ENCODE measurements around the gene DNAJB8.

The DNAJB8 gene

DNA sequence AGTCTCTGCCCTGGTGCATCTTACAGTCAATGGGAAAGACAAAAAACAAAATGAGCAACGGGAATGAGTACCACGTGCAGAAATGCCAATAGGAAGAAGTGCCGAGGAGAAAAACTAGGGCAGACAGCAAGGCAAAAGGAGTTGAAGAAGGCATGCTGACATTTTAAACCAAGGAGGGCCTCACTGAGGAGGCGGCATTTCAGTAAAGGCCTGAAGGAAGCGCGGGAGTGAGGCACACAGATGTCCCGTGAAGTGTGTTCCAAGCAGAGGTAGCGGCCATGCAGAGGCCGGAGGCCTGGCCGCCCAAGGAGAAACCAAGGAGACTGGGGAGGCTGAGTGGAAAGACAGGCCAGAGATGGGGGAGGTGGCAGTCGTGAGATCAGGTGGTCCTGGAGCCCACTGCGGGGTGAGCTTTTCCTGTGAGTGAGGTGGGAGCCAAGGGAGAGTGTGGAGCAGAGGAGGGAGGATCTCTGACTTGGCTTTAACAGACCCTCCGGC lies 34.8 kb downstream of the DNAJB8 start:
- Histone ChIP-seq H3K27me3 (ENCODE audit: insufficient read depth, poor library complexity, severe bottlenecking) (peaks cover 12% of the 10 kb centered on the region), H3K36me3 (ENCODE audit: low read depth) (no peaks in the 10 kb centered on the region), H3K4me3 (ENCODE audit: severe bottlenecking) (no peak overlapping the region), H3K9me3 (ENCODE audit: severe bottlenecking) (no peaks in the 10 kb centered on the region), H3K27ac (ENCODE audit: poor library complexity, severe bottlenecking) (no peak overlapping the region), H3K4me1 (ENCODE audit: insufficient read depth, poor library complexity, severe bottlenecking) (peaks cover 9% of the 10 kb centered on the region)
- DNase-seq (ENCODE audit: low spot score) (no peak), ATAC-seq (ENCODE audit: low read depth) (no peak)
- TF ChIP-seq, protein P1, sequence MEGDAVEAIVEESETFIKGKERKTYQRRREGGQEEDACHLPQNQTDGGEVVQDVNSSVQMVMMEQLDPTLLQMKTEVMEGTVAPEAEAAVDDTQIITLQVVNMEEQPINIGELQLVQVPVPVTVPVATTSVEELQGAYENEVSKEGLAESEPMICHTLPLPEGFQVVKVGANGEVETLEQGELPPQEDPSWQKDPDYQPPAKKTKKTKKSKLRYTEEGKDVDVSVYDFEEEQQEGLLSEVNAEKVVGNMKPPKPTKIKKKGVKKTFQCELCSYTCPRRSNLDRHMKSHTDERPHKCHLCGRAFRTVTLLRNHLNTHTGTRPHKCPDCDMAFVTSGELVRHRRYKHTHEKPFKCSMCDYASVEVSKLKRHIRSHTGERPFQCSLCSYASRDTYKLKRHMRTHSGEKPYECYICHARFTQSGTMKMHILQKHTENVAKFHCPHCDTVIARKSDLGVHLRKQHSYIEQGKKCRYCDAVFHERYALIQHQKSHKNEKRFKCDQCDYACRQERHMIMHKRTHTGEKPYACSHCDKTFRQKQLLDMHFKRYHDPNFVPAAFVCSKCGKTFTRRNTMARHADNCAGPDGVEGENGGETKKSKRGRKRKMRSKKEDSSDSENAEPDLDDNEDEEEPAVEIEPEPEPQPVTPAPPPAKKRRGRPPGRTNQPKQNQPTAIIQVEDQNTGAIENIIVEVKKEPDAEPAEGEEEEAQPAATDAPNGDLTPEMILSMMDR (IDR thresholded peaks at IDR 0.05; ENCODE audit: poor library complexity, severe bottlenecking) = no peak

DNA sequence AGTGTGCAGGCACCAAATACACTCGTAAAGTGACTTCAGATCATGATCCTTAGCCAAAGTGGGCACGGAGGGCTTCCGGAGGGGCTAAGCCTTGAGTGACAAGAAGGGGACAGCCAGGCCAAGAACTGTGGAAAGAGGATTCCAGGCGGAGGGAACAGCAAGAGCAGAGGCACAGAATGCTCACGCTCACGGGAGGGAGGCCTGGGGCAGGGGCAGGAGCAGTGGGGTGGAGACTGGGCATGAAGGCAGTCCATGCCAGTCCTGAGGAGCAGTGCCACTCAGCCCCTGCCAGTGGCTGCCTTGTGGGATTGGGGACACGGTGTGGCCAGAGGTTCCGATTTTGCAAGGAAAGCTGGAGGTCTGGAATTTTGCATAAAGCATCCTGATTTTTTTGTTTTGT lies 36.0 kb downstream of the DNAJB8 start:
- no peaks in the 10 kb centered on the region for H3K36me3 ChIP-seq (ENCODE audit: low read depth)
- H3K9me3 ChIP-seq (ENCODE audit: severe bottlenecking) = no peaks in the 10 kb centered on the region
- peaks cover 12% of the 10 kb centered on the region for H3K27me3 ChIP-seq (ENCODE audit: insufficient read depth, poor library complexity, severe bottlenecking)
- ATAC-seq (ENCODE audit: low read depth) = no peak
- H3K4me3 ChIP-seq (ENCODE audit: severe bottlenecking) = no peak overlapping the region
- H3K4me1 ChIP-seq (ENCODE audit: insufficient read depth, poor library complexity, severe bottlenecking) = peaks cover 9% of the 10 kb centered on the region
- TF ChIP-seq, protein P1 (IDR thresholded peaks at IDR 0.05; ENCODE audit: poor library complexity, severe bottlenecking) = no peak
- no peak overlapping the region for H3K27ac ChIP-seq (ENCODE audit: poor library complexity, severe bottlenecking)
- DNase-seq (ENCODE audit: low spot score) = no peak

DNA sequence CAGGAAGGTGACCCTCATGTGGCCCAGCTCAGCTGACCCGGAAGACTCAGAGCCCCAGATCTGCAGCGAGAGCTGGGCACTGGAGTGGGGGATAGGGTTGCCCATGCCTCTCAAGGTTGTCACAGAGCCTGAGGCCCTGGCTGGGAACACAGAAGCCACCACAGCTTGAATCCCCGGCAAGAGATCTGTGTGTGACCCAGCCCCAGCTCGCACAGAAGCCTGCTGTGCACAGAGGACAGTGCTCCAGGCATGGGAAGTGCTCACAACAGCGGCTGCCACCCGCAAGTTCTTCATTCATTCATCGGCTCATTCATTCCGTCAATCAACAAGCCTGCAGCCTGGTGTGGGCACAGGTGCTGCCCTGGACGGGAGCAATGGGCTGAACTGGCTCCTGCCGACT lies 36.4 kb downstream of the DNAJB8 start:
- no peak overlapping the region for H3K4me3 ChIP-seq (ENCODE audit: severe bottlenecking)
- H3K4me1 ChIP-seq (ENCODE audit: insufficient read depth, poor library complexity, severe bottlenecking) = peaks cover 9% of the 10 kb centered on the region
- TF ChIP-seq, protein P1 (IDR thresholded peaks at IDR 0.05; ENCODE audit: poor library complexity, severe bottlenecking) = no peak
- no peaks in the 10 kb centered on the region for H3K36me3 ChIP-seq (ENCODE audit: low read depth)
- peaks cover 12% of the 10 kb centered on the region for H3K27me3 ChIP-seq (ENCODE audit: insufficient read depth, poor library complexity, severe bottlenecking)
- ATAC-seq (ENCODE audit: low read depth) (no peak), DNase-seq (ENCODE audit: low spot score) (no peak)
- H3K27ac ChIP-seq (ENCODE audit: poor library complexity, severe bottlenecking) = no peak overlapping the region
- H3K9me3 ChIP-seq (ENCODE audit: severe bottlenecking) = no peaks in the 10 kb centered on the region

DNA sequence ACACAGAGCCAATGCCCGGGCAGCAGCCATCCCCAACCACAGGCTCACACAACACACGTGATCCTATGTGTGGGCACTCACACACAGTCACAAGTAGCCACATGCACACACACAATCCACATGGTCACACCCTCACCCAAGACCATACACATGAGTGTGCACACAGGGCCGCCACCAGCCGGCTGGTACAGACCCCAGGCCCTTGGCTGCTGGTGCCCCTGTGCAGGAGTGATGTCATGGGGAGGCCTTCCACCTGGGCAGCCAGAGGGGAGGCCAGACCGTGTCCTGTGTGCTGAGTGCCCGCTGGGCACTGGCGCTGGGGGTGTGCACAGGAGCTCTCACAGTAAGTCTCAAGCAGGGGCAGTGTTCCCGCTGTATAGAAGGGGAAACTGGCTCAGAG lies 36.9 kb downstream of the DNAJB8 start:
- Histone ChIP-seq H3K27ac (ENCODE audit: poor library complexity, severe bottlenecking) (no peak overlapping the region), H3K27me3 (ENCODE audit: insufficient read depth, poor library complexity, severe bottlenecking) (peaks cover 12% of the 10 kb centered on the region), H3K4me1 (ENCODE audit: insufficient read depth, poor library complexity, severe bottlenecking) (peaks cover 13% of the 10 kb centered on the region), H3K9me3 (ENCODE audit: severe bottlenecking) (no peaks in the 10 kb centered on the region), H3K36me3 (ENCODE audit: low read depth) (no peaks in the 10 kb centered on the region), H3K4me3 (ENCODE audit: severe bottlenecking) (no peak overlapping the region)
- ATAC-seq (ENCODE audit: low read depth) = no peak
- no peak for DNase-seq (ENCODE audit: low spot score)
- TF ChIP-seq, protein P1 (IDR thresholded peaks at IDR 0.05; ENCODE audit: poor library complexity, severe bottlenecking) = no peak

DNA sequence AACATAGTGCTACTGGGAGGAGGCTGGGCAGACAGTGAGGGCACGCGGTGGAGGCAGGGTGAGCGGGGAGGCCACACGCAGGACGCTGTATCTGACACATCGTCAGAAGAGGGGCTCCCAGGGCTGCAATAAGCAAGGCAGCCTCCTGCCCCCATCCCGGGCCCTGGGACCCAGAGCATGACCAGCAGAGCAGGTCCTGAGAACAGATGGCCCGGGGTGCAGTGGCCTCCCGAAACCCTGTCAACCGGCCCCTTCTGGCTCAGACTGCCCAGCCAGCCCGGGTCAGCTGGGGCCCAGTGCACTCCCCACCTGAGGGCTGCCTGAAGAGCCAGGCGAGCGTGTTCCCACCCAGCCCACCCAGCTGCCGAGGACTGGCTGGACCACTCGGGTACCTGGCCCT lies 37.4 kb downstream of the DNAJB8 start:
- TF ChIP-seq, protein P1 (IDR thresholded peaks at IDR 0.05; ENCODE audit: poor library complexity, severe bottlenecking) = no peak
- H3K27ac ChIP-seq (ENCODE audit: poor library complexity, severe bottlenecking) = no peak overlapping the region
- ATAC-seq (ENCODE audit: low read depth) = no peak

More for the DNA sequence above, 37.4 kb downstream of the DNAJB8 start:
- Histone ChIP-seq H3K9me3 (ENCODE audit: severe bottlenecking) (no peaks in the 10 kb centered on the region), H3K4me1 (ENCODE audit: insufficient read depth, poor library complexity, severe bottlenecking) (peaks cover 16% of the 10 kb centered on the region), H3K4me3 (ENCODE audit: severe bottlenecking) (no peak overlapping the region), H3K36me3 (ENCODE audit: low read depth) (no peaks in the 10 kb centered on the region), H3K27me3 (ENCODE audit: insufficient read depth, poor library complexity, severe bottlenecking) (peaks cover 12% of the 10 kb centered on the region)
- no peak for DNase-seq (ENCODE audit: low spot score)
